Activated CD4-positive, alpha-beta T cell treated with anti-CD3 and anti-CD28 coated beads for 1 hour (primary cell): ENCODE results near the gene FGF21.
"Not testable (repeated sequence)": the region's sequence is repeated elsewhere in the genome, so short reads cannot be mapped to it uniquely, and the experiment has no call there.

Source experiments
- DNase-seq: peaks from one replicate; pipeline ENCODE4 v3.0.0-alpha.2; 2020

The FGF21 gene

DNA sequence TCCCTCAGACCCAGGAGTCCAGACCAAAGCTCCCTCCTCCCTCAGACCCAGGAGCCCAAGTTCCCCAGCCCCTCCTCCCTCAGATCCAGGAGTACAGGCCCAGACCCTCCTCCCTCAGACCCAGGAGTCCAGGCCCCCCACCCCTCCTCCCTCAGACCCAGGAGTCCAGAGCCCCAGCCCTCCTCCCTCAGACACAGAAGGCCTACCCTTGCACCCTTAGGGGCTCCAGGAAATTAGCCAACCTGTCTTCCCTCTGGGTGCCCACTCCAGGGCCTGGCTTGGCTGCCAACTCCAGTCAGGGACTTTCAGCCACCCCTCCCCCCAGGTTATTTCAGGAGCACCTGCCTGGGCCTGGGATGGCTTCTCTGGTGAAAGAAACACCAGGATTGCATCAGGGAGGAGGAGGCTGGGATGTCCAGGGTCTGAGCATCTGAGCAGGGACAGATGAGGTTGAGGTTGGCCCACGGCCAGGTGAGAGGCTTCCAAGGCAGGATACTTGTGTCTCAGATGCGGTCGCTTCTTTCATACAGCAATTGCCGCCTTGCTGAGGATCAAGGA, at the start of gene FGF21:
Gene FGF21 (plus strand): TSS at position 441 of the 558 bp plus-strand sequence. CDS start 713 bp downstream, outside the sequence.
- no peak for DNase-seq

DNA sequence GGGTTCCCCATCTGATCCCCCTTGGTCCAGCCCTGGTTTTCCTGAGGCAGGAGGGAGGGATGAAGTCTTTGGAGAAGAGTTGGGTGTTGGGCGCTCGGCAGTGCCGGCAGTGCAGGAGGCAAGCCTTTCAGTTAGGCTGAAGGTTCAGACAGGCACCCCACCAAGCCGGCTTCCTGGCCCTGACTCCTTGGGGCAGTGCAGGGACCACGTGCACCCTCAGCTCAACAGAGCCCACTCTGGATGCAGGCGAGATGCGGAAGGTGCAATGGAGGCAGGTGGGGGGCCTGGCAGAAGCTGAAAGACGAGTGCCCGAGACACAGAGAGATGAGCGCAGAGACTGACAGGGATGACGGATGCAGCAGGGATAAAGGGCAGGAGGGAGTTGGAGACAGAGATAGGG, 46.9 kb upstream of the FGF21 start:
- no peak for DNase-seq

DNA sequence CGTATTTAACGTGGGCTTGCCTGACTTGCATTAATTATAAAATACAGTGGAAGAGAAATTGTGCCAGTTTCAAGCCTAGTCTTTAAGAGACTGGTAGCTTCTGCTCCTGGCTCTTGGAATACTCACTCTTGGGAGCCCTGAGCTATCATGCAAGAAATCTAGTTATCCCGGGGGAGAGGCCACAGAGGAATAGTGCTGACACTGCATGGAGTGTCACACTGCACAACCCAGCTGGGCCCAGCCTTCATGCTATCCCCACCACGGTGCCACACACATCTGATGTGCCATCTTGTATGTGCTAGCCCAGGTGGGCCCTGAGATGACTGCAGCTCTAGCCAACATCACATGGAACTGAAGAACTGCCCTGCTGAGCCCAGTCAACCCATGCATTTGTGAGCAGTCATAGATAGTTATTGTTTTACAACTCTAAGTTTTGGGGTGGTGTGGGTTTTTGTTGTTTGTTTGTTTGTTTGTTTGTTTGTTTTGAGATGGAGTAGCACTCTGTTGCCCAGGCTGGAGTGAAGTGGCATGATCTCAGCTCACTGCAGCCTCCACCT, 44.1 kb upstream of the FGF21 start:
- no peak for DNase-seq

- no peak for DNase-seq
Measured at GRCh38 chr19:48713041-48713863, 42.1 kb upstream of the FGF21 start.

DNA sequence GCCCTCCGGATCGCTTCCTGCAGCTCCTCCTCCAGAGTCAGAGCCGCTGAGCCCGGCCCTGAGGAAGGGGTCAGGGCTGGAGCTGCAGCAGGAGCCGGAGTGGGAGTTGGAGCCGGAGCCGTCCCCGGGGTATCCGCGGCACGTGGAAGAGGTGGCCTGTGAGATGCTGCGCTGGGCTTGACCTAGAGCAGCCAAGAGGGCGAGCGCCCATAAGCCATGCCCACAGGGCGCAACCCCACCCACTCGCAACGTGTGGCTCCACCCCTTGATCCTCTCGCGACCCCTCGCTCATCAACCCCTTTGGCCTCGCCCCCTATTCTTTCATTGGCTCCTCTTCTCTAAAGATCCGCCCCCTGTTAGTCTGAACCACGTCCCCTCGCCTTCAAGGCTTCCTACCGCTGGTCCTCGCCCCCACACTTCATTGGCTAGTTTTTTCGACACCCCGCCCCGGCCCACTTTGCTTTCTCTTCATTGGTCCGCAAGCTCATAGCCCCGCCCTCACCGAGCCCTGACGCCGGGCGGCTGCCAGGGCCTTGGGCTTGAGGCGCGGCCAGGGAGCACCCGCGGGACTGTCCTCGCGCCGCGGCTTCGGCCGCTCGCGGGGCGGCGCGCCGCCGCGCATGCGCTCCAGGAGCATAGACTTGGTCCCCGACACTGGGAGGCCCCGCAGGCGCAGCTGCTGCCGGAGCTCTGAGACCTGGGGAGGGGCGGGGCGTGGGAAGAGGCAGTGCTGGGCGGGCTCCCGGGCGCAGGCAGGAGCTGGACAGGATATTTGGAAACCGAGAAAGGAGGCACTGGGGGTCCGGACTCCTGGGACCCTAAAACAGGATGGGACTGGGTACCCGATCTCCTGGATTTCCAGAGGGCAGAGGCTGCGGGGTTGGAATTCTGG, 41.2 kb upstream of the FGF21 start:
- DNase-seq: peak; percentile 92

GRCh38 chr19:48714759-48715675, 40.3 kb upstream of the FGF21 start:
- DNase-seq: no peak

GRCh38 chr19:48715681-48716171, 39.6 kb upstream of the FGF21 start:
- no peak for DNase-seq

GRCh38 chr19:48716562-48717291, 38.6 kb upstream of the FGF21 start:
- no peak for DNase-seq

DNA sequence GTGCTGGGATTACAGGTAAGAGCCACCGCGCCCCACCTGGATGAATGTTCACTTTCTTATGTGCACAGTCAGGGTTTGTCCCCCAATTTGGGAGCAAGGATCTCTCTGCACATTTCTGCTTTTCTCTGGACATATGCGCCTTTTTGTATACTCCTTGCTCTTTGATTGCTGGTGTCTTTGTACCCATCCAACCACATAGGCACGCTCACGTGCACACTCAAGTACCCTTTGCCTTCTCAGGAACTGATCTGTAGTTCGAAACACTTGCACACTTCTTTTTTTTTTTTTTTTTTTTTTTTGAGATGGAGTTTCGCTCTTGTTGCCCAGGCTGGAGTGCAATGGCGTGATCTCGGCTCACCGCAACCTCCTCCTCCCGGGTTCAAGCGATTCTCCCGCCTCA, 37.2 kb upstream of the FGF21 start:
- not testable (repeated sequence) for DNase-seq

- DNase-seq: no peak
Measured at GRCh38 chr19:48718711-48719231, 36.6 kb upstream of the FGF21 start.

- no peak for DNase-seq
Measured at GRCh38 chr19:48719263-48720171, 35.8 kb upstream of the FGF21 start, which contains the start of gene MAMSTR. Gene MAMSTR, minus strand, starts transcription at chr19:48719725. Its CDS starts 694 bp downstream, at chr19:48719031.

DNA sequence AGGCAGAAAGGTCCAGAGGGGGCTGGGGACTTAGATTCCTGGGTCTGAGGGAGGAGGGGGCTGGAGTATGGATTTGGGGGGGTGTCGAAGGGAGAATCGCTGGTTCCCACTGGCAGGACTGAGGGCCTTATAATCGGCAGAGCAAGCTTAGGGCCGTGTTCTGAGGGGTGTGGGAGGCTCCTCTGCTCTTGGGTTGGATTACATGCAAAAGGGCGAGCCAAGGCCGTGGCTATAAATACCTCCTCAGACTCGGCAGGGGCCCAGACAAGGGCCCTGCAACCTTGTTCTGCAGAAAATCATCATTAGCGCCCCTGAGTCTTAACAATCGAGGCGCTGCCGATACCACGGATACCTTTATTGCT, 35.1 kb upstream of the FGF21 start:
- no peak for DNase-seq

DNA sequence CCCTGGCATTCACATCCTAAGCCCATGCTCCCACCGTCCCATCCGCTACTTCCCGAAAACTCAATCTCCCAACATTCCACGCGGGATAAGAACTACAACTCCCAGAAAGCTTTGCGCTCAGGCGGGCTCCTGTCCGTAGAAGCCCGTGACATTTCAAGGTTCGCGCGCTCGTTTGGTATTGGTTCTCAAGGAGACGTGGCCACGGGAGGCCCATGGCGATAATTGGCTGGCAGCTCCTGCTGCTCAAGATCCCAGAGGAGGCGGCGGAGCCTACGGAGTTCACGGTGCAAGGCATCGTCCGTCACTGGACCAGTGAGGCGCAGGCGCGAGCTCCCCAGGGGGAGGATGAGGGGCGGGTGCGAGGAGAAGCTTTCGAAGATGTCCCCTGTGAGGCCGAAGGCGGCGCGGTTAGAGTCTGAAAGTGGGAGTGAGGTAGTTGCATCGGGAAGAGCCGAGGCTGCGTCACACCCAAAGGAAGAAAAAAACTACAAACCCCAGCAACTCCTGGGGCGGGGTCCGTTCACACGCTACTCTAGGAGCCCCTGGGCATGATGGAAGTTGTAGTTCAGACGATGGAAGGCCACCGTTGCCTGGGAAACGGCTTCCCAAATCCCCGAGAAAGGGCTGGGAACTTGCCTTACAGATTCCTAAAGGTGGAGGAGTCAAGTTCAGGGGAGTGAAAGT, 34.6 kb upstream of the FGF21 start:
- DNase-seq: peak; percentile 82

- no peak for DNase-seq
Measured at GRCh38 chr19:48722196-48722708, 33.1 kb upstream of the FGF21 start.

DNA sequence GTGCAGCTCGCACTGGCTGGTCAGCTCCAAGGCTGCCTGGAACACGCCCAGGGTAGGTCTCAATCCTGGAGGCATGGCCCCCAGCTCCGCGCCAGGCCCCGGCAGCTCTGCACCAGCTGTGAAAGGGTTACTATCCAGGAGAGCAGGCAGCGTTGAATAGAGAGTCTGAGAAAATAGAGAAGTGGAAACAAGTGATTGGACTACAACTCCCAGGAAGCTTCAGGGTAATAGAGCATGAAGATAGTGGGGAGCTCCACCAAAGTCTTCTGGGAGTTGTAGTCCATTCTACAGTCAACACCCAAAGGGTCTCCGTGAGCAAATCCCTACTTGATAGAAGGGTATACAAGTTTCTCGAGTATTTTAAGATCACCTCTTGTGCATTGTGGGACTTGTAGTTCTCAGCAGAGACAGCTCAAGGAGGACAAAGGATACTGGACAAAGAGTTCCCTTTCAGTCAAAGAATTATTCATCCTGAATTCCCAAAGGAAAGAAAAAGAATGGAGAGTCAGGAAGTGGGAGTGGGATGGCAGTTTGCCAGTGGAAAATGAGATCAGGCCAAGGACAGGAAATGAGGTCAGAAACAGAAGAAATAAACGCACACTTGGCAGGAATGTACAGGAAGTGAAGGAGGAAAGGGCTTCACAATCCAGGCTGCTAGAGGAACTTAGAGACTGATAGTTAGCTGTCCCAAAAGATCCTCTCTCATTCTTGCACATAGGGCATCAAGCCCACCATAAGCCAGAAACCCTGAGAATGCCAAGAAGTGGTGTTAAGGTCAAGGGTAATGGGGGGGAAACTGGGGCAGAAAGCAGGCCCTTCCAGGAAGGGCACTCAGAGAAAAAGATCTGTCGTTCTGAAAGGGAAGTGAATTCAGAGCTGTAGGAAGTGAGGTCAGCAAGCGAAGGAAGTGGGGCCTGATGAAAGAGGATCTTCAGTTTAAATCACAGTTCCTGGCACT, 30.2 kb upstream of the FGF21 start:
- DNase-seq: no peak

- no peak for DNase-seq
Measured at GRCh38 chr19:48726556-48726955, 28.8 kb upstream of the FGF21 start.

GRCh38 chr19:48728911-48729664, 26.2 kb upstream of the FGF21 start:
- no peak for DNase-seq
